GM04504 (cell line): ENCODE data around the gene SLC9A3.

ENCODE experiments used
- DNase-seq: peaks from one replicate; pipeline ENCODE4 v3.0.0-alpha.2; 2012; ENCODE audit warnings: low read depth

Gene SLC9A3

GRCh38 chr5:538801-539468 is 14.7 kb upstream of the SLC9A3 start:
- no peak for DNase-seq

GRCh38 chr5:538271-538771 is 14.1 kb upstream of the SLC9A3 start:
- no peak for DNase-seq

- DNase-seq: no peak
Measured at GRCh38 chr5:537621-538071, 13.4 kb upstream of the SLC9A3 start.

- no peak for DNase-seq
Measured at GRCh38 chr5:537098-537497, 12.8 kb upstream of the SLC9A3 start.

GRCh38 chr5:535846-536698 is 11.8 kb upstream of the SLC9A3 start:
- no peak for DNase-seq

GRCh38 chr5:534743-535671 is 10.8 kb upstream of the SLC9A3 start:
- DNase-seq: no peak

- DNase-seq: no peak
Measured at GRCh38 chr5:533955-534742, 9.9 kb upstream of the SLC9A3 start.

- DNase-seq: no peak
Measured at GRCh38 chr5:533243-533954, 9.2 kb upstream of the SLC9A3 start.

GRCh38 chr5:532521-533242 is 8.4 kb upstream of the SLC9A3 start:
- DNase-seq: no peak

GRCh38 chr5:531749-532315 is 7.6 kb upstream of the SLC9A3 start:
- no peak for DNase-seq

- DNase-seq: no peak
Measured at GRCh38 chr5:531101-531748, 7.0 kb upstream of the SLC9A3 start.

GRCh38 chr5:530001-530955 is 6.0 kb upstream of the SLC9A3 start:
- no peak for DNase-seq

- DNase-seq: no peak
Measured at GRCh38 chr5:528629-529511, 4.6 kb upstream of the SLC9A3 start.

GRCh38 chr5:527646-528628 is 3.7 kb upstream of the SLC9A3 start:
- DNase-seq: no peak

- no peak for DNase-seq
Measured at GRCh38 chr5:526456-527088, 2.3 kb upstream of the SLC9A3 start.
